HepG2 (cell line): ENCODE measurements around the gene PPP1R15B.

Experiments used
- JUND ChIP-seq: sonication (generic); formaldehyde crosslinking; IDR thresholded peaks from 2 replicates; pipeline ENCODE4 v1.8.0; 2022; ENCODE audit warnings: mild to moderate bottlenecking, missing genetic modification reagents
- NAIF1 ChIP-seq: sonication (generic); formaldehyde crosslinking; IDR thresholded peaks from 2 replicates; pipeline ENCODE4 v1.5.0; 2020; ENCODE audit warnings: mild to moderate bottlenecking, missing genetic modification reagents, borderline replicate concordance
- RXRA ChIP-seq: sonication (generic); formaldehyde crosslinking; IDR thresholded peaks from 2 replicates; pipeline ENCODE4 v1.5.1; 2020; ENCODE audit warnings: missing genetic modification reagents
- SRF ChIP-seq: IDR thresholded peaks from 2 replicates; pipeline ENCODE4 v1.6.1; 2011; ENCODE audit warnings: mild to moderate bottlenecking, low read depth, low read length, moderate library complexity
- TF ChIP-seq, protein P1 (sequence below): sonication (generic); formaldehyde crosslinking; IDR thresholded peaks from 2 replicates; pipeline ENCODE4 v1.4.0; 2020; ENCODE audit warnings: missing genetic modification reagents, borderline replicate concordance
- TF ChIP-seq, protein P2 (sequence below): sonication (generic); formaldehyde crosslinking; IDR thresholded peaks from 2 replicates; pipeline ENCODE4 v1.5.0; 2020; ENCODE audit warnings: mild to moderate bottlenecking, missing genetic modification reagents, moderate library complexity
- TF ChIP-seq, protein P3 (sequence below): sonication (generic); formaldehyde crosslinking; conservative IDR thresholded peaks from 2 replicates; pipeline ENCODE4 v1.4.0; 2020; ENCODE audit warnings: missing genetic modification reagents

DNA sequence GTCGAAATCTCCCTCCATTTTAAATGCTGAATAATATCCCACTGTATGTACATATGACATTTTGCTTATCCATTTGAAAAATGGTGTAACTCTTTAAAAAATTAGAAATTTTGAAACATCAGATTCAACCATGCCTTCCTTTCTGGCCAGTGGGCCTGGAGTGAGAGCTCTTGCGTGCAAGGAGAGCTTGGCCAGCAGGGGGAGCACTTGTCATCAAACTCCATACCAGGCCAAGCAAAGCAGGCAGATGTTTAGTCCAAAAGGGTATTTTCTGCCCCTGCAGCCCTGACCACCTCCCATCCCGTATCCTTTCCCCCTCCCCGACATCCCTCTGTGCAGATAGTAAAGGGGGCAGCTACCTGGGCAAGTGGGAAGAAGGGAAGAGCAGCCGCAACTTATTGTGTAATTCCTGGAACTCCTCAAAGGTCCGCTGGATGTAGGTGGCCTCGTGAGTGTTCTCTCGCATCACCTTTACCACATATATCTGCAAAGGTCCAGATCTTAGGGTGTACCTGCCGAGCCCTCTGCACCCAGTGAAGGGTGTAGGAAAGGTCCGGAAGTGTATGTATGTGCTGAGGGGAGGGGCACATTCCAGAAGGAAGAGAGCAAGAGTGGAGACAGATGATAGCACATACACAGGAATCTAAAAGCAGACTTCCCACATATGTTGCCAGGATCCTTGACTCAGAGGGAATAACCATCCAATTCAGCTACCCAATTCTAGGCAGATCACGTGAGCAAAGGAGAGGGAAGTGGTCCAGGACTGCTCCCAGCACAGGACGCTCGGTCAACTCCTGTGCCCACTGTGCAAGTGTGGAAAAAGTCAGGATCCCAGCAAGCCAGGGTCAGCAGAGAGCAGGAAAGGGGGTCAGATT, 19.9 kb upstream of the PPP1R15B start:
- TF ChIP-seq, protein P1, sequence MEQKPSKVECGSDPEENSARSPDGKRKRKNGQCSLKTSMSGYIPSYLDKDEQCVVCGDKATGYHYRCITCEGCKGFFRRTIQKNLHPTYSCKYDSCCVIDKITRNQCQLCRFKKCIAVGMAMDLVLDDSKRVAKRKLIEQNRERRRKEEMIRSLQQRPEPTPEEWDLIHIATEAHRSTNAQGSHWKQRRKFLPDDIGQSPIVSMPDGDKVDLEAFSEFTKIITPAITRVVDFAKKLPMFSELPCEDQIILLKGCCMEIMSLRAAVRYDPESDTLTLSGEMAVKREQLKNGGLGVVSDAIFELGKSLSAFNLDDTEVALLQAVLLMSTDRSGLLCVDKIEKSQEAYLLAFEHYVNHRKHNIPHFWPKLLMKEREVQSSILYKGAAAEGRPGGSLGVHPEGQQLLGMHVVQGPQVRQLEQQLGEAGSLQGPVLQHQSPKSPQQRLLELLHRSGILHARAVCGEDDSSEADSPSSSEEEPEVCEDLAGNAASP (CRISPR knock-in tag): no peak
- TF ChIP-seq, protein P2, sequence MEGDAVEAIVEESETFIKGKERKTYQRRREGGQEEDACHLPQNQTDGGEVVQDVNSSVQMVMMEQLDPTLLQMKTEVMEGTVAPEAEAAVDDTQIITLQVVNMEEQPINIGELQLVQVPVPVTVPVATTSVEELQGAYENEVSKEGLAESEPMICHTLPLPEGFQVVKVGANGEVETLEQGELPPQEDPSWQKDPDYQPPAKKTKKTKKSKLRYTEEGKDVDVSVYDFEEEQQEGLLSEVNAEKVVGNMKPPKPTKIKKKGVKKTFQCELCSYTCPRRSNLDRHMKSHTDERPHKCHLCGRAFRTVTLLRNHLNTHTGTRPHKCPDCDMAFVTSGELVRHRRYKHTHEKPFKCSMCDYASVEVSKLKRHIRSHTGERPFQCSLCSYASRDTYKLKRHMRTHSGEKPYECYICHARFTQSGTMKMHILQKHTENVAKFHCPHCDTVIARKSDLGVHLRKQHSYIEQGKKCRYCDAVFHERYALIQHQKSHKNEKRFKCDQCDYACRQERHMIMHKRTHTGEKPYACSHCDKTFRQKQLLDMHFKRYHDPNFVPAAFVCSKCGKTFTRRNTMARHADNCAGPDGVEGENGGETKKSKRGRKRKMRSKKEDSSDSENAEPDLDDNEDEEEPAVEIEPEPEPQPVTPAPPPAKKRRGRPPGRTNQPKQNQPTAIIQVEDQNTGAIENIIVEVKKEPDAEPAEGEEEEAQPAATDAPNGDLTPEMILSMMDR (CRISPR knock-in tag): peak; percentile 84
- no peak for TF ChIP-seq SRF
- no peak for TF ChIP-seq JUND (CRISPR knock-in tag)
- TF ChIP-seq RXRA: no peak
- TF ChIP-seq NAIF1 (CRISPR knock-in tag): no peak
- TF ChIP-seq, protein P3, sequence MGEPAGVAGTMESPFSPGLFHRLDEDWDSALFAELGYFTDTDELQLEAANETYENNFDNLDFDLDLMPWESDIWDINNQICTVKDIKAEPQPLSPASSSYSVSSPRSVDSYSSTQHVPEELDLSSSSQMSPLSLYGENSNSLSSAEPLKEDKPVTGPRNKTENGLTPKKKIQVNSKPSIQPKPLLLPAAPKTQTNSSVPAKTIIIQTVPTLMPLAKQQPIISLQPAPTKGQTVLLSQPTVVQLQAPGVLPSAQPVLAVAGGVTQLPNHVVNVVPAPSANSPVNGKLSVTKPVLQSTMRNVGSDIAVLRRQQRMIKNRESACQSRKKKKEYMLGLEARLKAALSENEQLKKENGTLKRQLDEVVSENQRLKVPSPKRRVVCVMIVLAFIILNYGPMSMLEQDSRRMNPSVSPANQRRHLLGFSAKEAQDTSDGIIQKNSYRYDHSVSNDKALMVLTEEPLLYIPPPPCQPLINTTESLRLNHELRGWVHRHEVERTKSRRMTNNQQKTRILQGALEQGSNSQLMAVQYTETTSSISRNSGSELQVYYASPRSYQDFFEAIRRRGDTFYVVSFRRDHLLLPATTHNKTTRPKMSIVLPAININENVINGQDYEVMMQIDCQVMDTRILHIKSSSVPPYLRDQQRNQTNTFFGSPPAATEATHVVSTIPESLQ (CRISPR knock-in tag): no peak
